KMS-11 (cell line): ENCODE data around the gene MAP2K4.

Source experiments
- H2AFZ ChIP-seq: fragments of 200-600 bp; sonication (generic); 2 replicates; pipeline ENCODE4 v1.6.1; 2016; ENCODE audit warnings: antibody characterized with exemption, mixed run types, low read depth
- H3K27ac ChIP-seq: fragments of 200-600 bp; sonication (generic); 2 replicates; pipeline ENCODE4 v1.6.1; 2016; ENCODE audit warnings: mild to moderate bottlenecking, mixed run types
- H3K27me3 ChIP-seq: fragments of 200-600 bp; sonication (generic); 2 replicates; pipeline ENCODE4 v1.6.1; 2017; ENCODE audit warnings: mild to moderate bottlenecking, low read depth, mixed run types, moderate library complexity; ENCODE audit not compliant: insufficient read depth
- H3K36me3 ChIP-seq: fragments of 200-600 bp; sonication (generic); 2 replicates; pipeline ENCODE4 v1.6.1; 2017; ENCODE audit warnings: mild to moderate bottlenecking, mixed run types; ENCODE audit not compliant: insufficient read depth
- H3K4me1 ChIP-seq: fragments of 200-600 bp; sonication (generic); 2 replicates; pipeline ENCODE4 v1.6.1; 2016; ENCODE audit warnings: mild to moderate bottlenecking, low read depth, mixed run types; ENCODE audit not compliant: poor library complexity, severe bottlenecking
- H3K4me2 ChIP-seq: fragments of 200-600 bp; sonication (generic); 2 replicates; pipeline ENCODE4 v1.7.0; 2016; ENCODE audit warnings: mild to moderate bottlenecking, mixed run types
- H3K4me3 ChIP-seq: fragments of 200-600 bp; sonication (generic); IDR thresholded peaks from 2 replicates; pipeline ENCODE4 v1.6.1; 2017; ENCODE audit warnings: low read depth, low read length, mixed read lengths; ENCODE audit not compliant: insufficient read depth
- H3K79me2 ChIP-seq: fragments of 200-600 bp; sonication (generic); 2 replicates; pipeline ENCODE4 v1.6.1; 2016; ENCODE audit warnings: low read depth, mixed run types; ENCODE audit not compliant: insufficient read depth
- H3K9ac ChIP-seq: fragments of 200-600 bp; sonication (generic); 2 replicates; pipeline ENCODE4 v1.6.1; 2016; ENCODE audit warnings: mild to moderate bottlenecking, mixed run types
- H4K20me1 ChIP-seq: fragments of 200-600 bp; sonication (generic); 2 replicates; pipeline ENCODE4 v1.6.1; 2016; ENCODE audit warnings: mild to moderate bottlenecking, mixed run types; ENCODE audit not compliant: insufficient read depth
- TF ChIP-seq, protein P1 (sequence below): fragments of 200-600 bp; sonication (generic); conservative IDR thresholded peaks from 2 replicates; pipeline ENCODE4 v1.6.1; 2017; ENCODE audit warnings: low read depth, mild to moderate bottlenecking, antibody characterized with exemption, low read length, moderate library complexity, mixed read lengths

MAP2K4 gene

DNA sequence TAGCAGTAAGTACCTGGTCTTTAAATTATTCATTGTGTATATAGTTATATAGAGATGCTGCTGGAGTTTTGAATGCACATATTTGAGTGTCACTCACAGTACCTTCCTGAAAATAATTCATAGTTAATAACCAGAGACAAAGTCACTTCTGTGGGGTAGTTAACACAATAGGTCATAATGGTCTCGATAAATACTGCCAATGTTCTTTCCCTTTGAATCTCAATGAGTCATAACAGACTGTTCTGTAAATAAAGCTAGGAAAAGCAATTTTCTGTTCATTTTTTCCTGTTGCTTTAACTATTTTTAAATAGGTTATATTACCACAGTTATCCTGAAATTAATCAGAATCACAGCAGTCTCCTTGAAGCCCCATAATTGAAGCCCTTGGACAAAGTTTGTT is 87.2 kb downstream of the MAP2K4 start:
- Histone ChIP-seq H4K20me1 (no peaks in the 10 kb centered on the region), H3K4me2 (no peak overlapping the region), H3K79me2 (no peaks in the 10 kb centered on the region), H3K36me3 (no peaks in the 10 kb centered on the region), H3K4me3 (no peak overlapping the region), H2AFZ (no peak overlapping the region), H3K27me3 (no peaks in the 10 kb centered on the region), H3K4me1 (no peaks in the 10 kb centered on the region), H3K27ac (no peak overlapping the region), H3K9ac (no peak overlapping the region)
- TF ChIP-seq, protein P1, sequence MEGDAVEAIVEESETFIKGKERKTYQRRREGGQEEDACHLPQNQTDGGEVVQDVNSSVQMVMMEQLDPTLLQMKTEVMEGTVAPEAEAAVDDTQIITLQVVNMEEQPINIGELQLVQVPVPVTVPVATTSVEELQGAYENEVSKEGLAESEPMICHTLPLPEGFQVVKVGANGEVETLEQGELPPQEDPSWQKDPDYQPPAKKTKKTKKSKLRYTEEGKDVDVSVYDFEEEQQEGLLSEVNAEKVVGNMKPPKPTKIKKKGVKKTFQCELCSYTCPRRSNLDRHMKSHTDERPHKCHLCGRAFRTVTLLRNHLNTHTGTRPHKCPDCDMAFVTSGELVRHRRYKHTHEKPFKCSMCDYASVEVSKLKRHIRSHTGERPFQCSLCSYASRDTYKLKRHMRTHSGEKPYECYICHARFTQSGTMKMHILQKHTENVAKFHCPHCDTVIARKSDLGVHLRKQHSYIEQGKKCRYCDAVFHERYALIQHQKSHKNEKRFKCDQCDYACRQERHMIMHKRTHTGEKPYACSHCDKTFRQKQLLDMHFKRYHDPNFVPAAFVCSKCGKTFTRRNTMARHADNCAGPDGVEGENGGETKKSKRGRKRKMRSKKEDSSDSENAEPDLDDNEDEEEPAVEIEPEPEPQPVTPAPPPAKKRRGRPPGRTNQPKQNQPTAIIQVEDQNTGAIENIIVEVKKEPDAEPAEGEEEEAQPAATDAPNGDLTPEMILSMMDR = no peak

DNA sequence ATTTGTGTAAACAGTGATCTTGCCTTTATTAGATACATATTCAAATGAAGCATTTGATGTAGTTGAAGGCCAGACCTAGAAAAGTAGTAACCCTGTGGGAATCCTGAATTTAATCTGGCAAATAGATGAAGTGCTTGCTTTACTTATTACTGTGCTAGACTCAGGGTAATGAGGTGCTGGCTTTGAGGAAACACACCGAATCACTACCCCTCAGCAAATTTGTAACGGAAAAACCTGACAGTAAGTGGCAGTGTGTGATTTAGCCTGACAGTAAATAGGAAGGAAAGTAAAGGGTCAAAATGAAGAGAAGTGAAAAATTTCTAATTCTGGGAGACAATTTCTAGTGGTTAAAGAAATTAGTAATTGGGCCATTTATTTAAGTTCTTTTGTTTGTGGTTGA is 90.2 kb downstream of the MAP2K4 start:
- Histone ChIP-seq H2AFZ (no peak overlapping the region), H3K27ac (no peak overlapping the region), H3K4me1 (no peaks in the 10 kb centered on the region), H3K36me3 (no peaks in the 10 kb centered on the region), H3K4me3 (no peak overlapping the region), H3K27me3 (no peaks in the 10 kb centered on the region), H4K20me1 (no peaks in the 10 kb centered on the region), H3K4me2 (no peak overlapping the region), H3K79me2 (no peaks in the 10 kb centered on the region), H3K9ac (no peak overlapping the region)
- TF ChIP-seq, protein P1 = no peak

DNA sequence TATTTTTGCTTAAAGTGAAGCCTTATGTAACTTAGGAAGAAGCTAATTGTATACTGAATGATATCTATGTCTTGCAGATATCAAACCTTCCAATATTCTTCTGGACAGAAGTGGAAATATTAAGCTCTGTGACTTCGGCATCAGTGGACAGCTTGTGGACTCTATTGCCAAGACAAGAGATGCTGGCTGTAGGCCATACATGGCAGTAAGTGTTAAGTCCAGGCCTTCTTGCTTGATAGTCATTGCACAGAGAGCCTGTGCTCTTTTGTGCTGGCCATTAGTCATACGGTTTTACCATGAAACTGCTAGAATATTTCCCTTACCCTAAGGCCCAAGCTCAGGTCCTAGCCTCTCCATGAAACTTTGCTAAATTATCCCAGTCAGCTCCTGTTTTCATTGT is 92.5 kb downstream of the MAP2K4 start:
- H3K79me2 ChIP-seq = no peaks in the 10 kb centered on the region
- no peaks in the 10 kb centered on the region for H3K4me1 ChIP-seq
- no peaks in the 10 kb centered on the region for H3K36me3 ChIP-seq
- no peak overlapping the region for H3K9ac ChIP-seq
- no peak overlapping the region for H3K4me3 ChIP-seq
- H4K20me1 ChIP-seq = no peaks in the 10 kb centered on the region
- no peak overlapping the region for H3K4me2 ChIP-seq
- no peak overlapping the region for H3K27ac ChIP-seq
- no peak overlapping the region for H2AFZ ChIP-seq
- TF ChIP-seq, protein P1 = no peak
- no peaks in the 10 kb centered on the region for H3K27me3 ChIP-seq

DNA sequence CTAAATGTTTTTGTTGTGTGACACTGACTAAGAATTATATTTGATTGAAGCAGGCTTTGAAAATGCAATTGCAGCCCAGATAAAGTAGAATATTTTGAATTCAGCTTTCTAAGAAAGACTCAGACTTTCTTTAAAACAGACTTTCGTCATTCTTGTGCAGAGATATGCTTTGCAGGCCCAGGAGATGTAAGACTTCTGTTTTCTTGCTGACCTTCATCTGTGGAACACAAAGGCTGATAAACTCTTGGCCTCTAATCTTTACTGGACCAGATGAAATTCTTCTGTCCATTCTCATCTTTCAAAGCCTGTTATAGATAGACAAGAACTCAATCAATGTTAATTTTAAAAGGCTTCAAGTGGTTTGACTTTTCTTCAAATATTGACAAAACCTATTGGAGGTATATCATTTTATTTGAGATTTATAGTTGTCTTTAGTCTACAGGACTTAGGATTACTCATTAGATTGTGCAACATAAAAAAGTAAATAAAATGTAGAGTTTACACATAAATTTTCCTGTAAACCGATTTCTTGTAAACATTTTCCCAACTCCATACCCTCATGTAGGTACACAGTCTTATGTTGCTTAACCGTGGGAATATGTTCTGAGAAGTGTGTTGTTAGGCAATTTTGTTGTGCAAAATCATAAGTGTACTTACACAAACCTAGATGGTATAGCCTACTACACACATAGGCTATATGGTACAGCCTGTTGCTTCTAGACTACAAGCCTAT is 94.2 kb downstream of the MAP2K4 start:
- TF ChIP-seq, protein P1 = no peak
- Histone ChIP-seq H2AFZ (no peak overlapping the region), H3K4me3 (no peak overlapping the region), H3K27ac (no peak overlapping the region), H3K4me2 (no peak overlapping the region), H3K9ac (no peak overlapping the region), H3K4me1 (no peaks in the 10 kb centered on the region), H3K27me3 (no peaks in the 10 kb centered on the region), H4K20me1 (no peaks in the 10 kb centered on the region), H3K36me3 (no peaks in the 10 kb centered on the region), H3K79me2 (no peaks in the 10 kb centered on the region)
